MM.1S (cell line): ENCODE results near the gene WAC.

Source experiments
- CTCF ChIP-seq: fragments of 300-600 bp; sonication (generic); IDR thresholded peaks from 2 replicates; pipeline ENCODE4 v1.5.1; 2016; ENCODE audit warnings: antibody characterized with exemption, low read length, mixed read lengths
- EZH2phosphoT487 ChIP-seq: fragments of 300-600 bp; sonication (generic); IDR thresholded peaks from 2 replicates; pipeline ENCODE4 v1.6.1; 2018; ENCODE audit warnings: antibody characterized with exemption, low read length

GRCh38 chr10:28496017-28496416 is 36.9 kb upstream of the WAC start:
- TF ChIP-seq CTCF (no peak), EZH2phosphoT487 (no peak)
